GM23338 (cell line): ENCODE results near the gene PDK3. TPM values are rescaled to one million over a fixed set of nuclear protein-coding genes. Genes with fewer than 3 reads are reported as not detected.

Experiments used
- ATAC-seq: fragments of 200-7000 bp; cut with Tn5 transposase; 3 replicates; pipeline ENCODE4 v1.9.1; 2020
- DNase-seq: peaks from one replicate; pipeline ENCODE4 v3.0.0-alpha.2; 2015; ENCODE audit warnings: low spot score
- H2AFZ ChIP-seq: fragments of 200-600 bp; sonication (generic); 2 replicates; pipeline ENCODE4 v1.8.0; 2016; ENCODE audit warnings: antibody characterized with exemption, mild to moderate bottlenecking, moderate library complexity
- H3F3A ChIP-seq: fragments of 200-600 bp; sonication (generic); replicated peaks from 2 replicates; pipeline ENCODE4 v1.8.0; 2017; ENCODE audit warnings: antibody characterized with exemption, mixed run types, low read depth
- H3K27ac ChIP-seq: fragments of 200-600 bp; sonication (generic); 2 replicates; pipeline ENCODE4 v1.6.1; 2016; ENCODE audit warnings: low read depth
- H3K27me3 ChIP-seq: fragments of 200-600 bp; sonication (generic); 2 replicates; pipeline ENCODE4 v1.8.0; 2016; ENCODE audit warnings: mild to moderate bottlenecking, mixed run types, moderate library complexity; ENCODE audit not compliant: insufficient read depth
- H3K36me3 ChIP-seq: fragments of 200-600 bp; sonication (generic); 2 replicates; pipeline ENCODE4 v1.8.0; 2016; ENCODE audit warnings: mild to moderate bottlenecking; ENCODE audit not compliant: insufficient read depth
- H3K4me1 ChIP-seq: fragments of 200-600 bp; sonication (generic); 2 replicates; pipeline ENCODE4 v1.8.0; 2016; ENCODE audit warnings: mild to moderate bottlenecking, moderate library complexity; ENCODE audit not compliant: insufficient read depth
- H3K4me2 ChIP-seq: fragments of 200-600 bp; sonication (generic); 2 replicates; pipeline ENCODE4 v1.7.1; 2017; ENCODE audit warnings: mixed run types
- H3K4me3 ChIP-seq: fragments of 200-600 bp; sonication (generic); 2 replicates; pipeline ENCODE4 v1.6.1; 2016; ENCODE audit warnings: mixed run types
- H3K79me2 ChIP-seq: fragments of 200-600 bp; sonication (generic); replicated peaks from 2 replicates; pipeline ENCODE4 v1.8.0; 2017; ENCODE audit warnings: mild to moderate bottlenecking; ENCODE audit not compliant: insufficient read depth
- H3K9me2 ChIP-seq: fragments of 200-600 bp; sonication (generic); 2 replicates; pipeline ENCODE4 v1.8.0; 2017; ENCODE audit not compliant: insufficient read depth
- H4K20me1 ChIP-seq: fragments of 200-600 bp; sonication (generic); replicated peaks from 2 replicates; pipeline ENCODE4 v1.8.0; 2017; ENCODE audit warnings: mild to moderate bottlenecking; ENCODE audit not compliant: insufficient read depth
- H3K27ac Mint-ChIP-seq: 2 replicates; pipeline ENCODE4 v1.8.0; 2020; ENCODE audit warnings: inconsistent platforms, mild to moderate bottlenecking, moderate library complexity, mixed read lengths
- H3K27me3 Mint-ChIP-seq: 3 replicates; pipeline ENCODE4 v1.8.0; 2022; ENCODE audit warnings: low read depth, mild to moderate bottlenecking, moderate library complexity, mixed read lengths, inconsistent platforms; ENCODE audit not compliant: insufficient read depth, poor library complexity
- H3K36me3 Mint-ChIP-seq: 3 replicates; pipeline ENCODE4 v1.8.0; 2021; ENCODE audit warnings: low read depth, mild to moderate bottlenecking, inconsistent platforms, moderate library complexity, mixed read lengths
- H3K4me1 Mint-ChIP-seq: 3 replicates; pipeline ENCODE4 v1.8.0; 2020; ENCODE audit warnings: mild to moderate bottlenecking, inconsistent platforms, mixed read lengths
- H3K4me3 Mint-ChIP-seq: 3 replicates; pipeline ENCODE4 v1.8.0; 2021; ENCODE audit warnings: moderate library complexity, mild to moderate bottlenecking, inconsistent platforms, mixed read lengths
- H3K9me3 Mint-ChIP-seq: 3 replicates; pipeline ENCODE4 v1.8.0; 2020; ENCODE audit warnings: moderate library complexity, mild to moderate bottlenecking, inconsistent platforms, mixed read lengths
- CREB1 ChIP-seq: fragments of 250-450 bp; sonication (Bioruptor Pico); IDR thresholded peaks from 2 replicates; pipeline ENCODE4 v1.5.0; 2020; ENCODE audit warnings: low read depth, mild to moderate bottlenecking, moderate library complexity
- EZH2 ChIP-seq: fragments of 200-600 bp; sonication (generic); IDR thresholded peaks from one replicate; pipeline ENCODE4 v1.8.0; 2017; ENCODE audit warnings: antibody characterized with exemption, mild to moderate bottlenecking, low read depth; ENCODE audit not compliant: unreplicated experiment
- EZH2phosphoT487 ChIP-seq: fragments of 200-600 bp; sonication (generic); IDR thresholded peaks from one replicate; pipeline ENCODE4 v1.8.1; 2018; ENCODE audit warnings: antibody characterized with exemption; ENCODE audit not compliant: unreplicated experiment
- JUNB ChIP-seq: IDR thresholded peaks from one replicate; pipeline ENCODE4 v1.6.1; 2016; ENCODE audit warnings: antibody characterized with exemption; ENCODE audit not compliant: unreplicated experiment
- NANOG ChIP-seq: IDR thresholded peaks from 2 replicates; pipeline ENCODE4 v1.6.1; 2016; ENCODE audit warnings: antibody characterized with exemption, borderline replicate concordance
- POLR2AphosphoS5 ChIP-seq: IDR thresholded peaks from 2 replicates; pipeline ENCODE4 v1.6.1; 2016; ENCODE audit warnings: antibody characterized with exemption, low read depth
- STAT1 ChIP-seq: IDR thresholded peaks from one replicate; pipeline ENCODE4 v1.6.1; 2016; ENCODE audit warnings: antibody characterized with exemption; ENCODE audit not compliant: unreplicated experiment
- ZNF114 ChIP-seq: fragments of 250-450 bp; sonication (Bioruptor Pico); IDR thresholded peaks from 2 replicates; pipeline ENCODE4 v1.5.0; 2020; ENCODE audit warnings: mild to moderate bottlenecking, moderate library complexity
- ZNF331 ChIP-seq: fragments of 250-450 bp; sonication (Bioruptor Pico); IDR thresholded peaks from 2 replicates; pipeline ENCODE4 v1.5.0; 2020; ENCODE audit warnings: low read depth, mild to moderate bottlenecking, moderate library complexity
- polyA plus RNA-seq: library from polyadenylated mRNA; unstranded; fragments of >200 nt; fragmentation: Nextera tagmentation; extraction: Ambion mirVana; gene quantifications from 2 replicates; pipeline ENCODE4 v1.2.1, GENCODE V29; 2016
- total RNA-seq: library from RNA; depleted of rRNA; stranded (reverse); fragments of >200 nt; shearing (Covaris generic); gene quantifications from 2 replicates; pipeline ENCODE4 v1.2.3, GENCODE V29; 2014
- TF ChIP-seq, protein P1 (sequence below), 2 experiments: fragments of 200-600 bp in 1 of 2; sonication (generic) in 1 of 2; conservative IDR thresholded peaks; 2 replicates each; pipeline versions ENCODE4 v1.5.1 to v1.6.1; 2016 to 2017; ENCODE audit warnings: antibody characterized with exemption in 2 of 2, low read depth in 2 of 2, mild to moderate bottlenecking in 2 of 2, moderate library complexity in 1 of 2
- TF ChIP-seq, protein P2 (sequence below): fragments of 250-450 bp; sonication (Bioruptor Pico); IDR thresholded peaks from 2 replicates; pipeline ENCODE4 v1.5.0; 2020; ENCODE audit warnings: mild to moderate bottlenecking, moderate library complexity
- TF ChIP-seq, protein P3 (sequence below): IDR thresholded peaks from 2 replicates; pipeline ENCODE4 v1.6.1; 2016; ENCODE audit warnings: antibody characterized with exemption

PDK3 gene
- total and polyA plus RNA-seq, 2 experiments from 2014 or later: 35.7 to 51.2 TPM

DNA sequence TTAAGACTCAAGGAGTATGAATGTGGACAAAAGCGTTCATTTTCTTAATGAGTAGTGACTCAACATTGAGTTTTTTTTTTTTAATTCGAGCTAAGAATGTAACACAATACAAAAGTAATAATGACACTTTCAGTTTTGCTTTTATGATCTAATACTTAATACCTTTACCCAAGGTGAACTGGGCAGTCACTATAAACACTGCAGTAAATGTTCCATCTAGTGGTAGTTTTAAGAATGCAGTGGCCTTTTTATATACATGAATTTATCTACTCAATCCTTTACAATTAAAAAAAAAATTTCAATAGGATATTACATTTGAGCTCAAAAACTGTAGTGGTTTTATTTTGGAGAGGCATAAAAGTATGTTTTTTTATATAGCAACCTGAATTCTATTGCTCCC, 33.9 kb downstream of the PDK3 start (continued):
- TF ChIP-seq, protein P1, sequence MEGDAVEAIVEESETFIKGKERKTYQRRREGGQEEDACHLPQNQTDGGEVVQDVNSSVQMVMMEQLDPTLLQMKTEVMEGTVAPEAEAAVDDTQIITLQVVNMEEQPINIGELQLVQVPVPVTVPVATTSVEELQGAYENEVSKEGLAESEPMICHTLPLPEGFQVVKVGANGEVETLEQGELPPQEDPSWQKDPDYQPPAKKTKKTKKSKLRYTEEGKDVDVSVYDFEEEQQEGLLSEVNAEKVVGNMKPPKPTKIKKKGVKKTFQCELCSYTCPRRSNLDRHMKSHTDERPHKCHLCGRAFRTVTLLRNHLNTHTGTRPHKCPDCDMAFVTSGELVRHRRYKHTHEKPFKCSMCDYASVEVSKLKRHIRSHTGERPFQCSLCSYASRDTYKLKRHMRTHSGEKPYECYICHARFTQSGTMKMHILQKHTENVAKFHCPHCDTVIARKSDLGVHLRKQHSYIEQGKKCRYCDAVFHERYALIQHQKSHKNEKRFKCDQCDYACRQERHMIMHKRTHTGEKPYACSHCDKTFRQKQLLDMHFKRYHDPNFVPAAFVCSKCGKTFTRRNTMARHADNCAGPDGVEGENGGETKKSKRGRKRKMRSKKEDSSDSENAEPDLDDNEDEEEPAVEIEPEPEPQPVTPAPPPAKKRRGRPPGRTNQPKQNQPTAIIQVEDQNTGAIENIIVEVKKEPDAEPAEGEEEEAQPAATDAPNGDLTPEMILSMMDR (conservative IDR thresholded peaks at IDR 0.05; ENCODE audit: low read depth in 2 of 2): peak; percentile 34 to 55

DNA sequence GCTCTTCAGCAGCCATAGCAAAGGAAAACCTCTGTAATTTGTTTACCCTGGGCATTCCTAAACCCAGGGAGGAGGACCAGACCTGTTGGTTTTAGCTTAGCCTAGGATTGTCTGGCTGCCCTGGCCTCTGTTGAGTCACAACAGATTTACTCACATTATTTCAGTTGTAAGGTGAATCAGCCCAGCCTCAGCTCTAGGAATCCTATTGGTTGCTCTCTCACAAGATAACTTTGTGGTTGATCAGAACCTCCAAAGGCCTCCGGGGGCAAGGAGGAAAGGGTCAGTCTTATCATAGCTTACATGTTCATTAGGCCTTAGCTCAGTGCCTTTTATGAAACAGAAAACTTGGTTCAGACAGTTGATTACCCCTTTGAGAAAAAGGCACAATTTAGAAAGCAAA, 41.0 kb downstream of the PDK3 start:
- H3F3A ChIP-seq: no peaks in the 10 kb centered on the region
- no peak overlapping the region for H3K4me3 ChIP-seq
- no peaks in the 10 kb centered on the region for H3K36me3 ChIP-seq
- Mint-ChIP-seq H3K36me3 (peaks cover 11% of the 10 kb centered on the region; the same call in 2 of the 3 replicates), H3K4me3 (no peak overlapping the region), H3K9me3 (no peaks in the 10 kb centered on the region; the same call in 2 of the 3 replicates), H3K27ac (no peak overlapping the region), H3K27me3 (peaks cover 2% of the 10 kb centered on the region), H3K4me1 (no peaks in the 10 kb centered on the region; the same call in 2 of the 3 replicates)
- DNase-seq: no peak
- ATAC-seq: no peak
- H2AFZ ChIP-seq: no peak overlapping the region
- H3K27ac ChIP-seq: no peak overlapping the region
- no peaks in the 10 kb centered on the region for H3K9me2 ChIP-seq
- H3K79me2 ChIP-seq: no peaks in the 10 kb centered on the region
- no peaks in the 10 kb centered on the region for H3K27me3 ChIP-seq
- no peaks in the 10 kb centered on the region for H3K4me1 ChIP-seq
- H4K20me1 ChIP-seq: no peaks in the 10 kb centered on the region
- H3K4me2 ChIP-seq: no peak overlapping the region
- TF ChIP-seq STAT1: no peak
- TF ChIP-seq NANOG: no peak
- TF ChIP-seq ZNF114 (CRISPR knock-in tag): no peak
- no peak for TF ChIP-seq ZNF331 (CRISPR knock-in tag)
- TF ChIP-seq, protein P2, sequence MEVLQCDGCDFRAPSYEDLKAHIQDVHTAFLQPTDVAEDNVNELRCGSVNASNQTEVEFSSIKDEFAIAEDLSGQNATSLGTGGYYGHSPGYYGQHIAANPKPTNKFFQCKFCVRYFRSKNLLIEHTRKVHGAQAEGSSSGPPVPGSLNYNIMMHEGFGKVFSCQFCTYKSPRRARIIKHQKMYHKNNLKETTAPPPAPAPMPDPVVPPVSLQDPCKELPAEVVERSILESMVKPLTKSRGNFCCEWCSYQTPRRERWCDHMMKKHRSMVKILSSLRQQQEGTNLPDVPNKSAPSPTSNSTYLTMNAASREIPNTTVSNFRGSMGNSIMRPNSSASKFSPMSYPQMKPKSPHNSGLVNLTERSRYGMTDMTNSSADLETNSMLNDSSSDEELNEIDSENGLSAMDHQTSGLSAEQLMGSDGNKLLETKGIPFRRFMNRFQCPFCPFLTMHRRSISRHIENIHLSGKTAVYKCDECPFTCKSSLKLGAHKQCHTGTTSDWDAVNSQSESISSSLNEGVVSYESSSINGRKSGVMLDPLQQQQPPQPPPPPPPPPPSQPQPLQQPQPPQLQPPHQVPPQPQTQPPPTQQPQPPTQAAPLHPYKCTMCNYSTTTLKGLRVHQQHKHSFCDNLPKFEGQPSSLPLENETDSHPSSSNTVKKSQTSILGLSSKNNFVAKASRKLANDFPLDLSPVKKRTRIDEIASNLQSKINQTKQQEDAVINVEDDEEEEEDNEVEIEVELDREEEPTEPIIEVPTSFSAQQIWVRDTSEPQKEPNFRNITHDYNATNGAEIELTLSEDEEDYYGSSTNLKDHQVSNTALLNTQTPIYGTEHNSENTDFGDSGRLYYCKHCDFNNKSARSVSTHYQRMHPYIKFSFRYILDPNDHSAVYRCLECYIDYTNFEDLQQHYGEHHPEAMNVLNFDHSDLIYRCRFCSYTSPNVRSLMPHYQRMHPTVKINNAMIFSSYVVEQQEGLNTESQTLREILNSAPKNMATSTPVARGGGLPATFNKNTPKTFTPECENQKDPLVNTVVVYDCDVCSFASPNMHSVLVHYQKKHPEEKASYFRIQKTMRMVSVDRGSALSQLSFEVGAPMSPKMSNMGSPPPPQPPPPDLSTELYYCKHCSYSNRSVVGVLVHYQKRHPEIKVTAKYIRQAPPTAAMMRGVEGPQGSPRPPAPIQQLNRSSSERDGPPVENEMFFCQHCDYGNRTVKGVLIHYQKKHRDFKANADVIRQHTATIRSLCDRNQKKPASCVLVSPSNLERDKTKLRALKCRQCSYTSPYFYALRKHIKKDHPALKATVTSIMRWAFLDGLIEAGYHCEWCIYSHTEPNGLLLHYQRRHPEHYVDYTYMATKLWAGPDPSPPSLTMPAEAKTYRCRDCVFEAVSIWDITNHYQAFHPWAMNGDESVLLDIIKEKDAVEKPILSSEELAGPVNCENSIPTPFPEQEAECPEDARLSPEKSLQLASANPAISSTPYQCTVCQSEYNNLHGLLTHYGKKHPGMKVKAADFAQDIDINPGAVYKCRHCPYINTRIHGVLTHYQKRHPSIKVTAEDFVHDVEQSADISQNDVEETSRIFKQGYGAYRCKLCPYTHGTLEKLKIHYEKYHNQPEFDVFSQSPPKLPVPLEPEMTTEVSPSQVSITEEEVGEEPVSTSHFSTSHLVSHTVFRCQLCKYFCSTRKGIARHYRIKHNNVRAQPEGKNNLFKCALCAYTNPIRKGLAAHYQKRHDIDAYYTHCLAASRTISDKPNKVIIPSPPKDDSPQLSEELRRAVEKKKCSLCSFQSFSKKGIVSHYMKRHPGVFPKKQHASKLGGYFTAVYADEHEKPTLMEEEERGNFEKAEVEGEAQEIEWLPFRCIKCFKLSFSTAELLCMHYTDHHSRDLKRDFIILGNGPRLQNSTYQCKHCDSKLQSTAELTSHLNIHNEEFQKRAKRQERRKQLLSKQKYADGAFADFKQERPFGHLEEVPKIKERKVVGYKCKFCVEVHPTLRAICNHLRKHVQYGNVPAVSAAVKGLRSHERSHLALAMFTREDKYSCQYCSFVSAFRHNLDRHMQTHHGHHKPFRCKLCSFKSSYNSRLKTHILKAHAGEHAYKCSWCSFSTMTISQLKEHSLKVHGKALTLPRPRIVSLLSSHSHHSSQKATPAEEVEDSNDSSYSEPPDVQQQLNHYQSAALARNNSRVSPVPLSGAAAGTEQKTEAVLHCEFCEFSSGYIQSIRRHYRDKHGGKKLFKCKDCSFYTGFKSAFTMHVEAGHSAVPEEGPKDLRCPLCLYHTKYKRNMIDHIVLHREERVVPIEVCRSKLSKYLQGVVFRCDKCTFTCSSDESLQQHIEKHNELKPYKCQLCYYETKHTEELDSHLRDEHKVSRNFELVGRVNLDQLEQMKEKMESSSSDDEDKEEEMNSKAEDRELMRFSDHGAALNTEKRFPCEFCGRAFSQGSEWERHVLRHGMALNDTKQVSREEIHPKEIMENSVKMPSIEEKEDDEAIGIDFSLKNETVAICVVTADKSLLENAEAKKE (CRISPR knock-in tag): no peak
- TF ChIP-seq EZH2: no peak
- TF ChIP-seq POLR2AphosphoS5: no peak
- TF ChIP-seq CREB1: no peak
- TF ChIP-seq, protein P3, sequence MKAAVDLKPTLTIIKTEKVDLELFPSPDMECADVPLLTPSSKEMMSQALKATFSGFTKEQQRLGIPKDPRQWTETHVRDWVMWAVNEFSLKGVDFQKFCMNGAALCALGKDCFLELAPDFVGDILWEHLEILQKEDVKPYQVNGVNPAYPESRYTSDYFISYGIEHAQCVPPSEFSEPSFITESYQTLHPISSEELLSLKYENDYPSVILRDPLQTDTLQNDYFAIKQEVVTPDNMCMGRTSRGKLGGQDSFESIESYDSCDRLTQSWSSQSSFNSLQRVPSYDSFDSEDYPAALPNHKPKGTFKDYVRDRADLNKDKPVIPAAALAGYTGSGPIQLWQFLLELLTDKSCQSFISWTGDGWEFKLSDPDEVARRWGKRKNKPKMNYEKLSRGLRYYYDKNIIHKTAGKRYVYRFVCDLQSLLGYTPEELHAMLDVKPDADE: no peak
- TF ChIP-seq, protein P1 (conservative IDR thresholded peaks at IDR 0.05; ENCODE audit: low read depth in 2 of 2): no peak
- TF ChIP-seq JUNB: no peak
- TF ChIP-seq EZH2phosphoT487: no peak
